Measurements from ENCODE around the gene IL2RG. TPM values are rescaled to one million over a fixed set of nuclear protein-coding genes. Genes with fewer than 3 reads are reported as not detected.
A peak's percentile ranks its signal among the peaks of the same experiment; 100 is the strongest.

Gene IL2RG
- total RNA-seq, 1 donor from 2014 or later, result 12.2 TPM

GRCh38 chrX:71081330-71082123 lies 29.9 kb downstream of the IL2RG start:
- no peak for DNase-seq (ENCODE audit: low read depth)

- DNase-seq (ENCODE audit: low read depth), result no peak
These were observed 40.8 kb downstream of the IL2RG start for GRCh38 chrX:71070531-71070930.

- peak; percentile 93 for DNase-seq (ENCODE audit: low read depth)
These were observed 43.1 kb downstream of the IL2RG start, which contains the start of gene SNX12 for GRCh38 chrX:71068044-71068918. Gene SNX12, minus strand, starts transcription at chrX:71068334. Its CDS starts 28 bp downstream, at chrX:71068306.

GRCh38 chrX:71067712-71068043 lies 43.7 kb downstream of the IL2RG start:
- DNase-seq (ENCODE audit: low read depth), result no peak

GRCh38 chrX:71067089-71067488 lies 44.3 kb downstream of the IL2RG start:
- no peak for DNase-seq (ENCODE audit: low read depth)

GRCh38 chrX:71060127-71060526 lies 51.2 kb downstream of the IL2RG start:
- DNase-seq (ENCODE audit: low read depth), result no peak

GRCh38 chrX:71057848-71058530 lies 53.4 kb downstream of the IL2RG start:
- DNase-seq (ENCODE audit: low read depth), result no peak

Other genes with a start within 250 kb of the IL2RG start
- gene TEX11, start 202.9 kb downstream of the IL2RG start, total RNA-seq, result not detected in 2 replicates
- gene SLC7A3, start 180.5 kb downstream of the IL2RG start, total RNA-seq, result not detected in 2 replicates
- 63.5 and 80.9 TPM in 2 replicates for gene SNX12, start 43.2 kb downstream of the IL2RG start, total RNA-seq
- gene FOXO4, start 15.7 kb downstream of the IL2RG start, total RNA-seq, result 18.1 and 20.7 TPM in 2 replicates
- 4.6 TPM in 1 of 2 replicates, not detected in the other for gene CXorf65, start 4.8 kb downstream of the IL2RG start, total RNA-seq
- gene MED12, start 7.0 kb upstream of the IL2RG start, total RNA-seq, result 15.6 and 21.3 TPM in 2 replicates
- gene NLGN3, start 33.3 kb upstream of the IL2RG start, total RNA-seq, result 0.16 and 0.24 TPM in 2 replicates
- gene GJB1, start 111.6 kb upstream of the IL2RG start, total RNA-seq, result not detected in 2 replicates
- gene ZMYM3, start 142.6 kb upstream of the IL2RG start, total RNA-seq, result 21.4 and 22.7 TPM in 2 replicates
- gene NONO, start 172.1 kb upstream of the IL2RG start, total RNA-seq, result 373 and 376 TPM in 2 replicates
- gene ITGB1BP2, start 190.2 kb upstream of the IL2RG start, total RNA-seq, result 109 and 135 TPM in 2 replicates